ENCODE measurements around the gene MTHFD1L. TPM values are rescaled to one million over a fixed set of nuclear protein-coding genes. Genes with fewer than 3 reads are reported as not detected.

The MTHFD1L gene
- total RNA-seq, 1 donor from 2014 or later: 10.4 TPM

GRCh38 chr6:150959166-150959565 lies 93.7 kb downstream of the MTHFD1L start:
- intact Hi-C loops (cut with DNase I): no loop called here
- no peak overlapping the region for H3K4me3 ChIP-seq
- no peaks in the 10 kb centered on the region for H3K27me3 ChIP-seq
- peaks cover 20 to 27% of the 10 kb centered on the region in 2 donors for H3K36me3 ChIP-seq
- no peak for DNase-seq (ENCODE audit: low spot score in 2 of 2)
- peak overlapping the region in 1 of 2 donors; percentile 32 for H3K27ac ChIP-seq
- H3K4me1 ChIP-seq: no peaks in the 10 kb centered on the region
- no peaks in the 10 kb centered on the region for H3K9me3 ChIP-seq
- TF ChIP-seq CTCF (IDR thresholded peaks at IDR 0.05): no peak

DNA sequence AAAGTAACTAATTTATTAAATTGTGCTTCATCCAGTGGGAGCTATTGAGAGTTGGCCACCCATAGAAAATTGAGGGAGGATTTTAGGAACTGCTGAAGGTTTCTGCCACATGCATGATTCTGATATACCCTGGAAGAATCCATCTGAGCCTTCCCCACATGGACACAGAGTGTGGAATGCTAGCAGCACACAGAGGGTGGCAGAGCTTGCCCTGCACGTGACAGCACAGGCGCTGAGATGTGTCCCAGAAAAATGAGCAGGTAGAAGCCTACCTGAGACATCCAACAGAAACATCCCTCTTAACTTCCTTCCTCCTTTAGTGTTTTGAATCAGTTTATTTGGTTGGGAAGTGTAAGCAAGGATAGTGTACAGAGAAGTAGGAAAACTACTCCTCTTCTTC lies 96.9 kb downstream of the MTHFD1L start:
- no peak overlapping the region for H3K27ac ChIP-seq
- no peak overlapping the region for H3K4me3 ChIP-seq
- DNase-seq (ENCODE audit: low spot score in 2 of 2): no peak
- H3K9me3 ChIP-seq: no peaks in the 10 kb centered on the region
- TF ChIP-seq CTCF (IDR thresholded peaks at IDR 0.05): no peak
- intact Hi-C loops (cut with DNase I): no loop called here
- peaks cover 28 to 36% of the 10 kb centered on the region in 2 donors for H3K36me3 ChIP-seq
- H3K27me3 ChIP-seq: no peaks in the 10 kb centered on the region
- no peaks in the 10 kb centered on the region for H3K4me1 ChIP-seq

DNA sequence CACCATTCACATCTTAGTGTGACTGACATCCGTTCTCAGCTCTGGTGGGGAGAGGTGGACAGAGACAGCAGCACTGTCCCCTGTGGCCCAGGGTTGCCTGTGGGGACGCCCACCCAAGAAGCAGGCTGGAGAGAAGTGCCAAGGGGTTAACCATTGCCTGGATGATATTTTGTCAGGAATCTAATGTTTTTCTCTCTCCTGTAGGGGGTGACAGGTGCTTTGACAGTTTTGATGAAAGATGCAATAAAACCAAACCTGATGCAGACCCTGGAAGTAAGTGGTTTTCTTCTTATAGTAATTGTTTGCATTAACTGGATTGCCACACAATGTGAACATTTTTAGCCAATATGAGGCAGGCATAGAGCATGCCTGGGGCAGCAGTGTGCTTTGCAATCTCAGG lies 99.3 kb downstream of the MTHFD1L start:
- no peak for DNase-seq (ENCODE audit: low spot score in 2 of 2)
- Histone ChIP-seq H3K27me3 (no peaks in the 10 kb centered on the region), H3K27ac (no peak overlapping the region), H3K9me3 (no peaks in the 10 kb centered on the region), H3K36me3 (peaks cover 26 to 49% of the 10 kb centered on the region in 2 donors), H3K4me1 (no peaks in the 10 kb centered on the region), H3K4me3 (no peak overlapping the region)
- intact Hi-C loops (cut with DNase I): no loop called here
- TF ChIP-seq CTCF (IDR thresholded peaks at IDR 0.05): no peak

GRCh38 chr6:150966786-150967185 lies 101.3 kb downstream of the MTHFD1L start:
- Histone ChIP-seq H3K36me3 (peaks cover 29 to 50% of the 10 kb centered on the region in 2 donors), H3K27me3 (no peaks in the 10 kb centered on the region), H3K4me1 (no peaks in the 10 kb centered on the region), H3K4me3 (no peak overlapping the region), H3K27ac (no peak overlapping the region), H3K9me3 (no peaks in the 10 kb centered on the region)
- DNase-seq (ENCODE audit: low spot score in 2 of 2): no peak
- intact Hi-C loops (cut with DNase I): no loop called here
- no peak for TF ChIP-seq CTCF (IDR thresholded peaks at IDR 0.05)

- H3K36me3 ChIP-seq: peaks cover 29 to 56% of the 10 kb centered on the region in 2 donors
- no peak for DNase-seq (ENCODE audit: low spot score in 2 of 2)
- H3K9me3 ChIP-seq: no peaks in the 10 kb centered on the region
- no peaks in the 10 kb centered on the region for H3K4me1 ChIP-seq
- intact Hi-C loops (cut with DNase I): no loop called here
- TF ChIP-seq CTCF (IDR thresholded peaks at IDR 0.05): no peak
- no peak overlapping the region for H3K4me3 ChIP-seq
- no peak overlapping the region for H3K27ac ChIP-seq
- H3K27me3 ChIP-seq: no peaks in the 10 kb centered on the region
These were observed 101.9 kb downstream of the MTHFD1L start for GRCh38 chr6:150967381-150967780.

DNA sequence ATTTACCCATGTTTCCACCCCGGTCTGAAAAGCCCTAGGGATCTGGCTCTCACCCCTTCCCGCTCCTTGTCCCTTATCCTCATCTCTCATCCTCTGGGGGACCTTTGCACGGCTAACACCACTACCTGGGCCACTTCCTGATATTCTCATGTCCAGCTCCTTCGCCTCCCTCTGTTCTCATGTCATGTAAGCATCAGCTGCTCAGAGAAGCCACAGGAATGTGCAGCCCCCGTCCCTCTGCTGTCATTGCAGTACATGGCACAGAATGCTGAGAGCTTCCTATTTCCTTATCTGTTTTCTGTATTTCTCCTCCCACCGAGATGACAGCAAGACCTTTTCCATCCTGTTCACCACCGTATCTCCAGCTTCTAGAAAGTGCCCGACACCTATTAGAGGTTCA lies 102.4 kb downstream of the MTHFD1L start:
- H3K27ac ChIP-seq: no peak overlapping the region
- intact Hi-C loops (cut with DNase I): no loop called here
- TF ChIP-seq CTCF (IDR thresholded peaks at IDR 0.05): no peak
- no peaks in the 10 kb centered on the region for H3K27me3 ChIP-seq
- H3K9me3 ChIP-seq: no peaks in the 10 kb centered on the region
- peaks cover 25 to 62% of the 10 kb centered on the region in 2 donors for H3K36me3 ChIP-seq
- no peak for DNase-seq (ENCODE audit: low spot score in 2 of 2)
- H3K4me3 ChIP-seq: no peak overlapping the region
- H3K4me1 ChIP-seq: no peaks in the 10 kb centered on the region
